GM18526 (cell line): ENCODE measurements around the gene NAALADL2.

Experiments used
- POLR2A ChIP-seq: IDR thresholded peaks from 3 replicates; pipeline ENCODE4 v1.6.1; 2011; ENCODE audit not compliant: insufficient read length; ENCODE audit errors: extremely low read depth

Gene NAALADL2

DNA sequence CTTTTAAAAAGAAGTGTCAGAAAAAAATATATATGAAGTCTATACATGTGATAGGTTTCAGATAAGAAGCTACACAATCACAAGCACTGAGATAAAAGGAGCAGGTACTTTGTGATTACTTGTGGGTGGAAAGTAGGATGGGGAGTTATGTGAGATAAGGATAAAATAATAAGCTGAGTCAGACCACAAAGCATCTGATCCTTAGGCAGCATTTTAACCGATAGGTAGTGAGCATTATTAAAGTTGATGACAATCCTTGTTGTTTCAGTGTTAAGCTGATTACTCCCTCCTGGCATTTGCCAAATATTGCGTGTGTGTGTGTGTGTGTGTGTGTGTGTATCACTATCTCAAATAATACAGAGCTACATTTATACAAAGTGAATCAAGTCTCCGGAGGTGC is 483.1 kb downstream of the NAALADL2 start:
- no peak for TF ChIP-seq POLR2A

DNA sequence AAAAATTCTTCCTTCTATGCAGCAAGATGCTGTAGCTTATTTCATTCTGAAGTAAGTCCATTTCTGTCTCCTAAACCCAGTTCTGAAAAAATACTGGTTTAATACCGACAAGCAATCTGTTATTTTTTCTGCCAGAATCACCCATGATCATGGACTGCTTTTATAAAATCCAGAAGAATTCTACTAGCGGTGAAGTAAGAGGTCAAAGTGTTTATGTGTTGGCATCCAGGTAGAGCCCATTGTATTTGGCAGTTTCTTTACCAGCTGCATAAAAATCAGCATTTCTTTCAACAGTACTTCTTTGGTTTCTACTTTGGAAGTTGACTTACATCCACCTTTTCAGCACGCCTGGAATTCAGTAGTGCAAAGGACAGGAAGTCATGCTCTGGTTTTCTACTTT is 484.8 kb downstream of the NAALADL2 start:
- no peak for TF ChIP-seq POLR2A

DNA sequence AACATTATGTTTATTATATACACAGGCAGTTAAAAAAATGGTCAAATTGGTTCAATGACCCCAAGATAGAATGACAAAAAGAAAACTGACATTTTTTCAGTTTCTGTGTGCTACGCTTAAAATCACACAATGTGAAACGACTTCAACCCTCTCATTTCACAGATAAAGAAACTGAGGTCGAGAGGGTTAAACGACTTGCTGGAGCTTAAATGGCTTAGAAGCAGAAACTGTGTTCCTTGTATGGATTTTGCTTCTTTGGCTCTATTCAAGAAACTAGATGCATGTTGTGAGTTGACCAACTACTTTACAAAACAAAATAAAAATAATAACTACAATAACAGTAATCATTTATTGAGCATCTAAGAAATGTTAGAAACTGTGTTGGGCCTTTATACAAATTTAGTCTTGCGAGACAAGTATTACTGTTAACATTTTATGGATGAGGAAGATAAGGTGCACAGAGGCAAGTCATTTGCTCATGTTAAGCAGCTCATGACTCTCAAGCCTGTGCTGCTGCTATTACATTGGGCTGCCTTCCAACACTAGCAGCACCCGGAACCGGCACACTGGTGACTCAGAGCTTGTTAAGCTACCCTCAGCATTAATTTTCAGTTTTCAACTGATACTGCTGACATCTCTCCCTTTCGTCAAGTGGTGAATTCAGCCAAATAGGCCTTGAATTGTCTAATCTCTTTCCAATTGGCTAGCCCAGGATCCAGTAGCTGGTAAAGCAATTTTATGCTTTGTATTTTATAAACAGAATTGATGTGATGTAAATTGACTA is 487.6 kb downstream of the NAALADL2 start:
- no peak for TF ChIP-seq POLR2A

DNA sequence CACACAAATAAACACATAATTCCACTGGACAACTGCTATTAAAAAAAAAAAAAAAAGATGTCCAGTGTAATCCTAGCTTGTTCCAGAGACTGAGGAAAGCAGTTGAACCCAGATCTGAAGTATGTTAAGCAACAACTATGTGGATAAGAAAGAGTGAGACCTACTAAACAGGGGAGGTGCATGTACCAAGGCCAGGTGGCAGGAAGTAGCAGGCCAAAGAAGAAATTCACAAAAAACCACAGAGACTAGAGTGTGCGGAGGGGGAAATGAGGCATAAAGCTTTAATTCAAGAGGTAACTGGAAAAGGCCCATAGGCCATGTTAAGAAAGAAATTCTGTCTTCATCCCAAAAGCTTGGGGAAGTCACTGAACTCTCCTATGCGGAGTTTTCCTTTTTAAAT is 490.0 kb downstream of the NAALADL2 start:
- TF ChIP-seq POLR2A: no peak

DNA sequence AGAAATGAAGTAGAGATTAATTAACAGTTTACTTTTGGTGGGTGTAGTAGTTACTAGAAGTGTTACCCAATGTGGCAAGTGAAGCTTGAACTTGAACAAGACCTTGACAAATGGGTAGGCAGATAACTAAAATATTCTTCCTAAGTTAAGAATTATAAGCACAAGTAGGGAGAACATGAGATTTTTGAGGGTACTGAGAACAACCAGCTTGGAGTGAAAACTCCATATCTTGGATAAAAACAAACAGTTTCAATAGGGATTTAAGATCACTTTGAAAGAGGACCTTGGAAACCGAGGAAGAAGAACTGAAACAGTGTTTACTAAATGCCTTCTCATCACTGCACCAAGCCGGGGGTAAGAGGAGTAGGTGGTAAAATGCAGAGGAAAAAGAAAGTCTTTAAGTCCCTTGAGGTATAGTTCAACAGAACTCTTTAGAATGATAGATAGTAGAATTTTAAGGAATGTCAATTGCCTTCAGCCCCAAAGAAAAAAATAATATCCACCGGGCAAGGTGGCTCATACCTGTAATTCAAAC is 496.7 kb downstream of the NAALADL2 start:
- no peak for TF ChIP-seq POLR2A

DNA sequence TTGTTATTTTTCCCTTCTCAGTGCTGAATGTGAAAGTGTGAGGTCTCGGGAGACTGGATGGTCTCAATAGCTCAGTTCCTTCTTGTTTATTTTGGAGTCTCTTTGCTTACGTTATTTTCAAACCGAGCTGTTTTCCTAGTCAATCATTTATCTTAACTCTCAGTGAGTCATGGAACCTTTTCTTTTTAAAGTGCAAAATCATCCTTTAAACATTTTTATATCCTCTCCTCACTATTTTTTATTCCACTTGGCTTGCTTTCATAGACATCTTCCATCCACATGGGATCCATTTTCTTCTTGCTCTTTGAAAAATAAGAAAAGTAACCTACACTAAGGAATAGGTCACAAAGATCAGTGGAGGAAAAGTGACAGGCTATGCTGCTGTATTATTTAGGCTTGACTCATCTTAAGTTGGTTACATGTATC is 497.8 kb downstream of the NAALADL2 start:
- TF ChIP-seq POLR2A: no peak

DNA sequence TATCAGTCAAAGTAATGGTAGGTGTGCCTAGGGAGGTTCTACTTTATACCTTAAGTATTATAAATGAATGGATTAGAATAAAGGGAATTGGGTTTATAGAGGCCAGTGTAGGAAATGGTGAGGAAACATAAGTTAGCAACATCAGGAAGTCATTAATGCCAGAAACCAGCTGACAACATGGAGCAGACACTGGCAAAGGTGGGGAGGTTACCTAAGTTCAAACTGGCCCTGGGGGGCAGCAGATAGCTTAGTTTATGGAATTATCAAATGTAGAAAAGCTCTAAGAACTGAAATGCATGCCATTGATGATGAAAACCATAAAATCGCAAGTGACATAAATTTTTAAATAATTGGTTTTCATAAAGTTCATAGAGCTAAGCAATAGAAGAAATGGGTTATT is 498.6 kb downstream of the NAALADL2 start:
- TF ChIP-seq POLR2A: no peak

DNA sequence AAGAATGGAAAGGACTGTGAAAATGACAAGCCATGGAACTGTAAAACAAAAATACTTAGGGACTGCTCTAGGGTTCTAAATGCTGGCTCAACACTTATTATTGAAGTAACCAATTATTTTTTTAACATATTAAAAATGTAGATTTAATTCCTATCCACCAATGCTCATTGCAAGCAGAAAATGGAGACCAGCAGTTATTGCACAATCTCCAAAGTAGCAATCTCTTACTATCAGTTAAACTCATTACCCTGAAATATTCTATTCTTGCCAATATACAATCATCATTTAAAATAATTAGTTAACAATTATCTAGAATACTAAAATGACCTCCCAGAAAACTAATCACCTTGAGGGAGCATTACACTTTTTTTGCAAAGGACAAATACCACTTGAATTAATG is 499.8 kb downstream of the NAALADL2 start:
- no peak for TF ChIP-seq POLR2A

DNA sequence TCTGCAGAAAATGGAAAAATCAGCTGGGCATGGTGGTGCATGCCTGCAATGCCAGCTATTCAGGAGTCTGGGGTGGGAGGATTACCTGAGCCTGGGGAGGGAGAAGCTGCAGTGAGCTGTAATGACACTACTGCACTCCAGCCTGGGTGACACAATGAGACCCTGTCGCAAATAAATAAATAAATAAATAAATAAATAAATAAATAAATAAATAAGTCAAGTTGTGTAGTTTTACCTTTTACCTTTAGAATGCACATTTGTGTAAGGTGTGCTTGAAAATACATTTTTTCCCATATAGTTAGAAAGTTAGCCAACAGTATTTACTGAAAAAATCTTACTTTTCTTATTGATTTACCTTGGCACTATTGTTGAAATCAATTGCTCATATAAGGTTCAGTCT is 515.6 kb downstream of the NAALADL2 start:
- TF ChIP-seq POLR2A: no peak

DNA sequence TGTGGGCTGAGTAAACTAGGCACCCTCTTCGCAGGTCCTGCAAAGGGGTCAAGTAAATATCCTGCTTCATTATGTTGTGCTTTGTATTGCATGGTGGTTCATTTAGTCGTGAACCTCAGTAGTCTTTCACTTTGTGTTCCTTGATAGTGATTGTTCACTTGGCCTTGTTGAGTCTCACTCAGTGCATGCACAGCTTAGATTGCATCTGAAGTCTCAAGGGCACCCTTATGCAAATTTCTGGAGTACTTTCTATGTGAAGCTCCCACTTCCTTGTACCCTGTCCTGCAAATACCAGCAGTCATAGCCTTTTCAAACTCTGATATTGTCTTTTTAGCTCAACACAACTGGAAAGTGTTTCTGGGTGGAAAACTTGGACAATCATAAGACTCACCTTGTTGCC is 519.2 kb downstream of the NAALADL2 start:
- no peak for TF ChIP-seq POLR2A

DNA sequence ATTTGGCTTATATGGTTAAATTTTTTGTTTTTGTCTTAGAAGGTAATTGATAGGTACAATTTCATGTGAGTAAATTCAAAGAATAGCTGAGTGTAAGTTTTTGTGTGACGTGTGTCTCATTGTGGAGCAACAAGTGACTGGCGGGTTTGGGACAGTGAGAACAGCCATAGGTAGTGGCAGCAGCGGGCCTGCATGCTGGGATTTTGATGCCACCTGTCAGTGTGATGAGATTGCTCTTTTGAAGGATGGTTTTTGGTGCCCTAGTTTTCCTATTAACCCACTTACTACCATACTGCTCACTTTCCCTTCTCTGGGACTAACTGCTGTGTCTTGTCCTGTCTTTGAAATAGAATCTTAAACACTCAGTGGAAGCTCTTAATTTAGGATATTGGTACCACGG is 522.6 kb downstream of the NAALADL2 start:
- TF ChIP-seq POLR2A: no peak

DNA sequence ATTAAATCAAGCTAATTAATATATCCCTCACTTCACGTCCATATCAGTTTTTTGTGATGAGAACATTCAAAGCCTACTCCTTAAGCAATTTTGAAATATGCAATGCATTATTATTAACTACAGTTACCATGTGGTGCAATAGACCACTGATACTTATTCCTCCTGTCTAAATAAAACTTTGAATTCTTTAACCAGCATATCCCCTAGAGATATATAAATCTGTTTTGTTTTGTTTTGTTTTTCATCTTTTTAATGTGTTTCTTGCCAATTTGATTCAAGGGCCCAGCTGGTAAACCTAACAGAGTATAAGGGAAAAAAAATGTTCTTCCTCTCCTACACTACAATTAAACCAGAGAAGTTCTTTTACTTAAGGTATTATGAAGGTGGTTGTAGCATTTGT is 524.2 kb downstream of the NAALADL2 start:
- no peak for TF ChIP-seq POLR2A

DNA sequence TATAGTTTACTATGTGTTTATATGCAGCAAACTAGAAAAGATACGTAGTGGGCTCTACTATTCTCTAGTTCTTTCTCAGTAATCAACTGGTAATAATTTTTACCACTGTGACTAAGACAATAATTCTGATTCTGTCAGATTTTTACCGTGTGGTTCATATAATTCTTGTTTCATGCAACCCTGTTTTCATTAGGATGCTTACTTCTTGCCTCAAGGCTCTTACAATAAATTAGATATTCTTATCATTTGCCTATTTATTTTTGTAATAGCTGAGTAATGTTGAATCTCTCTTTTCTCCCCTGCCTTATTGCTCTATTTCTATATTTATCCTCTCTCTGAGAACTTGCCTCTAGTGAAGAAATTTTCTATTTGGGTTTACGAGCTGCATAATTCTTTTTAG is 524.7 kb downstream of the NAALADL2 start:
- no peak for TF ChIP-seq POLR2A

DNA sequence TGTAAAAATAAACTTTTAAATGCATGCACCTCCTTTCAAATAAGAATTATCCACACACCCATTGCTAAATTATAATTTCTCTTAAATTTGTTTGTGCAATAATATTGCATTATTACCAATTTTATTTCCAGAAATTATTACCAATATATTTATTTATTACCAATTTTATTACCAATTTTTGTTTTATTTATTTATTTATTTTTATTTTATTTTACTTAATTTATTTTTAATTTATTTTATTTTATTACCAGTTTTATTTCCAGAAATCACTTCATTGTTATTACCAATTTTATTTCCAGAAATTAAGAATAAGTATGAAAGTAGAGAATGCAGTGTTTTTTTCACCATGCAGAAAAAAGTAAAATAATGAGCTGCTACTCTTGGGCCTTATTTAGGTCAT is 525.4 kb downstream of the NAALADL2 start:
- no peak for TF ChIP-seq POLR2A

DNA sequence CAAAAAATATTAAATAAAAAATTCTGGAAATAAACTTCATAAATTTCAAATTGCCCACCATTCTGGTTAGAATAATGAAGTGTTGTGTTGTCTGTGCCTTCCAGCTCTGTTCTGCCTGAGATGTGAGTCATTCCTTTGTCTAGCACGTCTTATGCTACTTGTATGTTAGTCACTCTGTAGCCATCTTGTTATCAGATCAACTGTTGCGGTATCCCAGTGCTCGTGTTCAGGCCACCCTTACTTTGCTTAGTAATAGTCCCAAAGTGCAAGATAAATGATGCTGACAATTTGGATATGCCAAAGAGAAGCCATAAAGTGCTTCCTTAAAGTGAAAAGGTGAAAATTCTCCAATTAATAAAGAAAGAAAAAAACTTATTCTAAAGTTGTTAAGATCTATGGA is 527.5 kb downstream of the NAALADL2 start:
- no peak for TF ChIP-seq POLR2A

DNA sequence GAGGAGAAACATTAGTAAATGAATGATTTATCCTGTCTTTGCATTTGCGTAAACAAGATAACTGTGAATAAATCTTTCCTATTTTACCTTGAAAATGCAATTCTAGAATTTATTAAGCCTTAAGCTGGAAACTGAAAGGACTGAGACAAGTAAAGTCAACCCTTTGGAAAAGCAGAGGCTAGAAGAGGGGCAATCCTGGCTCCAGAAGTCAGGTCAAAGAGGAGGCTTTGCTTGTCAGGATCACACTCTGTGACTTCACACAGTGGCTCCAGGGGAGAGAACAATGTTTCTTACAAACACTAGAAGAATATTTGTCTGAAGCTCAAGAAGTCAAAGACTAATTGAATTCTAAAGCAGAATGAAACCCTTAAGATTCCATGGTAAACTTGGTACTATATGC is 530.4 kb downstream of the NAALADL2 start:
- no peak for TF ChIP-seq POLR2A

DNA sequence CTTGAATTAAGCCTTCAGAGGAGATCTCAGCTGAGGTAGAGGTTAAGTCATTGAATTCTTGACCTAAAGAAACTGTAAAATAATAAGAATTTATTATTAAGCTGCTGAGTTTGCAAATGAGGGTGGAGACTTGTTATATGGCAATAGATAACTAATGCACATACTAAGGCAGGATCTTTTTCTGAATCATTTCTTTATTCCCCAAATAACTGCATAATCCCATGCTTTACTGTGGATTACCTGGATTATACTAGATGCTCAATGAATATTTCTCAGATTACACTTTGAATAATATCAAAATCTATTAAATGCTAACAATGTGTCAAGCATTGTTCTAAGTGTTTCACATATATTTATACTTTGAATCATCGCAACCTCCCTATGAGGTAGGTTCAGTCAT is 532.5 kb downstream of the NAALADL2 start:
- no peak for TF ChIP-seq POLR2A

DNA sequence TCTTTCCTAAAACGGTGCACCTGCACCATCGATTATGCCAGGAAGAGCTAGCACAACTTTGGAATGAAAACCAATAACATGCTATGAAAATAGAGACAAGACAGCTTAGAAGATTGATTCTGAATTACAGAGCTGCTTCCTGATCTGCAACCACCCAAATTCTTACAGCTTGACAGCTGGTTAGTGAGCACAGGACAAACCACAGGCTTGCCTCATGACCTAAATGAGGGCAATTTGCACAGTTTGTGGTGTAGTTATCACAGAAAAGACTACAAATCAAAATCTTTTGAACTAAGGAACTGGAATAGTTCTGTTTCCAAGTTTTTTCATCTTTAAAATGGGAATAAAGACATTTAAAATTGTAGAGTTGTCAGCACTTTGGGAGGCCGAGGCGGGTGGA is 533.5 kb downstream of the NAALADL2 start:
- no peak for TF ChIP-seq POLR2A

DNA sequence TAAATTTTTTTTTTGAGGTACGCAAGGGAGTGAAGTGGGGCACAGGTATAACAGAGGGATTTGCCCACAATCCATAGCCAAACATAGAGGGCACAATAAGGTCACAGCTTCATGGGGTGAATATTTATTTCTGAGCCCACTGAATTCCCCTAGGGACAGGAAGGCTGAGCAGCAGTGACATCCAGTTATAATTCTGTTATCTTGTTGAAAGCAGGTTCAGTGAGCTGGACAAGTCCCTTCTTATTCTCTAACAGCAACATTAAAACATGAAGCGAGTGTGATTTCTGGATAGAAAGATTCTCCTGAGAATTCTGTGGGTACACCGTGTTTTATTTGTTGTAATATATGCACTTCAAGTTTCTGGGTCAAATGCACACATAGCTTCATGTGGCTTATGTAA is 538.2 kb downstream of the NAALADL2 start:
- TF ChIP-seq POLR2A: no peak
